HG03520 (cell line): Measurements from ENCODE around the gene SUPT16H.
"Not testable (repeated sequence)": the region's sequence is repeated elsewhere in the genome, so short reads cannot be mapped to it uniquely, and the experiment has no call there.

ENCODE experiments used
- ATAC-seq: cut with Tn5 transposase; IDR thresholded peaks from one replicate; pipeline ENCODE4 v1.9.1; 2021; ENCODE audit warnings: mild to moderate bottlenecking, moderate library complexity; ENCODE audit not compliant: unreplicated experiment

Gene SUPT16H

GRCh38 chr14:21307637-21308036 is 76.2 kb downstream of the SUPT16H start:
- no peak for ATAC-seq

- ATAC-seq, result not testable (repeated sequence)
These were observed 81.0 kb downstream of the SUPT16H start for GRCh38 chr14:21302836-21303140.

- no peak for ATAC-seq
These were observed 81.6 kb downstream of the SUPT16H start for GRCh38 chr14:21302013-21302835.
